GM19328 (cell line): Measurements from ENCODE around the gene AATK.

Source experiments
- ATAC-seq: cut with Tn5 transposase; IDR thresholded peaks from one replicate; pipeline ENCODE4 v1.9.1; 2021; ENCODE audit warnings: mild to moderate bottlenecking, moderate library complexity; ENCODE audit not compliant: unreplicated experiment

Gene AATK

DNA sequence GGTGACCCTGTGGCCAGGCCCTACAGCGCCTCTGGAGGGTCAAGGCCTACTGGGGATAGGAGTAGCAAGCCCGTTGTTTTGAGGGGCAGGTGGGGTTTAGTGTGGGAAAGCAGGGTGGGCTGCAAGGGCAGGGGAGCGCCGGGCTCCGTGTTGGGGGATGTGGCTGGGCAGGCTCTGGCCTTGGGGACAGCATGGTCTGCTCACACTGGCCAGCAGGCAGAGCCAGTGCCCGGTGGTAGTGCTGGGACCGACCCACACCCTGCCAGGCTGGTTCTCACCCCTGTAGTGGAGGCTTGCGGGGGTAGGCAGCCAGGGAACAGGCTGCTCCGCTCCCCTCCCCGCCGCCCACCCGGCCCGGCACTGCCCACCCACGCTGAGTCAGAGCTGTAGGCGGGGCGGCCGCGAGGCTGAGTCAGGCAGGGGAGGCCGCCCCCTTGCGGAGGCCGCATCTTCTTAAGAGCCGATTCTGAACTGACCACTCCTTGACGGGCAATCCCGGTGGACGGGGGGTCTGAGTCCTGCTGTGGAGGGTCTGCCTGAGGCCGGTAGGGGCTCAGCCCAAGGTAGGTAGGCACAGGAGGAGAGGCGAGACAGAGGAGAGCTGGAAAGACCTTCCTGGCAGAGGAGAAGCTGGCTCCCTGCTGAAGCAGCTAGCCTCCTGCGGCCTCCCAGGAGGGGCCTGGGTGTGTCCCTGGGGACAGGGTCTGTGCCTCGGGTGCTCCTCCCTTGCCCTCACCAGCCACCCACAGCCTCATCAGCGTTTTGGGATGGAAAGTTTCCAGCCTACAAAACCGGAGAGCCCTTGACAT, 68.7 kb downstream of the AATK start:
- ATAC-seq, result no peak

- ATAC-seq, result no peak
Observed at GRCh38 chr17:81096741-81097133, 69.3 kb downstream of the AATK start.

GRCh38 chr17:81095383-81095762, 70.6 kb downstream of the AATK start:
- ATAC-seq, result no peak

DNA sequence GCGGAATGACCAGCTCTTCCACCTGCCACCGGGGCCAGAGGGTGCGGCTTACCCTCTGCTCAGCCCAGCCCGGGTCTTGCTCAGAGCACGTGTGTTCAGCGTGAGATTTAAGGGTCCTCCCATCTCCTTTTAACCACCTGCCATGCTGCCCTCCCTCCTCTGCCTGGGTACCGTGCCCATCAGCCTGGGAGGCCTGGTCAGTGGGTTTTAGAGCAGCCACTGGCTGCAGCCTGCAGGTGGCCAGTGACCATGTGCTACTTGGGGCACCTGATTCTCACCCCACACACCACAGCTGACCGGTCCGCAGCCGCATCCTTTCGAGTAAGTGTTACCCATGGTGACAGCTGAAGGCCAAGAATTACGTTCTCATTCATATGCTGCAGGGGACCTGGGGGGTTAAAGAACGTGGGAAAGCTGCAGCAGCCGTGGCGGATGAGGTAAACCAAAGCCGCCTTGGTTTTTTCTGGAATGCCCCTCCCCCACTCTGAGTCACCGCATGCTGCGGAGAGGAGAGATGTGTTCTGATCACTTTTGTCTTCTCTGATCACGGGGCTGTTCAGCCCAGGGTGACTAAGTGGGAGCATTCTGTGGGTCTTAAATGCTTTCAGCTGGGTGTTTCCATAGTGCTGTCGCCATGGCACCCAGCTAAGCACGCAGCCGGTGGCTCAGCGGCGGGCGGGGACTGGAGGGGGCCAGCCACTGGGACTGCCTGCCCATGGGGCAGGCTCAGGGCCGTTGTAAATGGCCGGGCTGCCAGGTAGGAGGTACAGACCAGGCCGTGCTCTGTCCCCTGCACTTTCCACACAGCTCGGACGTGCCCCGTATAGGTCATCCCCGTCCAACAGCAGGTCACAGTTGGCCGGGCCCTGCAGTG, 71.3 kb downstream of the AATK start:
- no peak for ATAC-seq

DNA sequence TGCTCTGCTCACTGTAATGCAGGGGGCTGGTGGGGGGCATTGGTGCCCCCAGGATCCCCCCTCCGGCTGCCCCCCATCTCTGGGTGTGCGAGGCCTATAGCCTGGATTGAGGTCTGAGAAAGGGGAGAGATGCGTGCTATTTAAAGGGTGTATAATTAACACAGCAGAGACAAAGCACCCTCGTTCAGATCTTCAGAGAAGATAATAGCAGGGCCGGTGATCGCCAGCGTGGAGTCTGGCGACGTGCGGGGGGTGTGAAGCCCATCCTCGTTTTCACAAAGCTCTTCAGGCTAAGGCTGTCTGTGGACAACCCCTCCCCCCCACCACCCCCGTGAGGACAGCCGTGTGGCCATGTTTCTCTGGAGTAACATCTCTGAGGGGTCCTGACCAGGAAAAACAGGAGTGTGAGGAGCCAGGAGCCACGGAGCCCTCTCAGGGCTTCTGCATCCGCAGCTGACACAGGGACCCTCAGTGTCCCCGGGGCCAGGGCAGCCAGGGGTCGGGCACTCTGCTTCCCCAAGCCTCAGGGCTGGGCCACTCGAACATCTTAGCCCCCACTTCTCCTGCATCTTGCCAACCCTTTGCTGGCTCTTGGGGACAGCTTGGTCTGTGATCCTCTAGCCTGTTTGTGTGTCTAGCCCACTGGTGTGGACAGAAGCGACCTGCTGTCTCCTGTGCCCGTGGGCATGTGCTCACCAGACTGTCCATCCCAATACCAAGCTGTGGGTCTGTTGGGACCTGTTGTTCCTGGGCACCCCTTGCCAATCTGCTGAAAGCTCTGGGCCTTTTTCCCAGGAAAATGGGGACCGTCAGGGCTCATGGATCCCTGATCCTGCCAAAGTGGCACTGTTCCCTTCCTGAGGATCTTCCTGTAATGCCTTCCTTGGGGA, 72.2 kb downstream of the AATK start:
- no peak for ATAC-seq

DNA sequence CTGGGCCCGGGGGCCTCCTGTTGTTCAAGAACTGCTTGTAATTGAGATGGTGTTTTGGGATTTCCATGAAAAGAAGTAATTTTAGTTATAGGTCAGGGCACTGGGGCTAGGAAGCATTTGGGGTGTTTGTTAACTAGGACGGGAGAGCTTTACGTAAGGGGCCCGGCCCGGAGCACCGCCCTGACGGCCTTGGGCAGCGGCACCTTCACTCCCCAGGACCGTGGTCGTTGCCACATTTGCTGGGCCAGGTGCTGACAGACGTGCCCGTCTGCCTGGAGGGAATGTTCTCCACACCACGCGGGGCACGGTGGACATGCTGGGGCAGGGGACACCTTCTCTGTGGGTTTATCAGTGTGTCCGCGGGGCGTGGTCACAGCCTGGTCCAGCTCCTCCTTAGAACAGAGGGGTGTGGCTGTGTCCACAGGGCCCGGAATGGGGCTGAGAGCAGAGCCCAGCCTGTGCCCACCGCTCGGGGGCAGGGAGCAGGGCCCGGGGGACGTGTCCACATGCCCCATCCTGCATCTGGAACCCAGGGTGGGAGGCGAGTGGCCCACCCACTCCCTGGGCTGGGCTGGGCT, 73.4 kb downstream of the AATK start:
- no peak for ATAC-seq

GRCh38 chr17:81091774-81092517, 74.1 kb downstream of the AATK start:
- no peak for ATAC-seq

- no peak for ATAC-seq
Observed at GRCh38 chr17:81091154-81091553, 74.9 kb downstream of the AATK start.

- no peak for ATAC-seq
Observed at GRCh38 chr17:81090361-81091136, 75.5 kb downstream of the AATK start.

DNA sequence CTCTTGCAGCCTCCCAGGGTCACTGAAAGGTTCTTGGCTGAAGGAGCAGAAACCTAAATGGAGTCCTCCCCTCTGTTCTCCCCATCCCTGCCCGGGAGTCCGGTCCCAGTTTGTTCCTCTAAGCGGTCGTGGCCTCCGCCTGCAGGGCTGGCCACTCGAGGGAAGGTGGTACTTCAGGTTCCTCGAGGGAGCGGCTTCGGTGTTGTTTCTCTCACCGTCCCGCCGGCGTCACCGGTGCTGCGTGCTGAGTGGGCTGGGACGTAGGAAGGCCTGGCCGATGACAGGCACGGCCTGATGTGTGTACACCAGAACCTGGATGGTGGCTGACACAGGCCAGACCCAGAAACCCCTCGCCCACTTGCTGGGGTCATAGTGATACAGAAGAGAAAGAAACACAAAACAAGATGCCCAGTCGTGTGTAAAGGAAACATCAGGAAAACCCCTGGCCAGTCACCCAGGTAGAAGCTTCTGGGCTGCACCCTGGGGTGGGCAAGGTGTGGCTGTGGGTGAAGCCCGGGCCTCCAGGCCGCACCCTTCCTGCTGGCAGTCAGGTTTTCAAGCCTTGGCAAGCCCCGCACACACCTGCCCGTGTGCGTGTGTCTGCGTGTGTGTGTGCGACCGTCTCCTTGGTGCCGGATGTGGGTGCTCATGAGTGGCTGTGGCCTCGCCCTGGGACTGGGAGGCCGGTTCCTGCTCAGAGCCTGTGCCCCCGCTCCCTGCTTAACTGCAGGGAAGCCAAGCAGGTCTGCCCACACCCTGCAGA, 79.1 kb downstream of the AATK start:
- no peak for ATAC-seq

GRCh38 chr17:81085420-81085911, 80.6 kb downstream of the AATK start:
- no peak for ATAC-seq

DNA sequence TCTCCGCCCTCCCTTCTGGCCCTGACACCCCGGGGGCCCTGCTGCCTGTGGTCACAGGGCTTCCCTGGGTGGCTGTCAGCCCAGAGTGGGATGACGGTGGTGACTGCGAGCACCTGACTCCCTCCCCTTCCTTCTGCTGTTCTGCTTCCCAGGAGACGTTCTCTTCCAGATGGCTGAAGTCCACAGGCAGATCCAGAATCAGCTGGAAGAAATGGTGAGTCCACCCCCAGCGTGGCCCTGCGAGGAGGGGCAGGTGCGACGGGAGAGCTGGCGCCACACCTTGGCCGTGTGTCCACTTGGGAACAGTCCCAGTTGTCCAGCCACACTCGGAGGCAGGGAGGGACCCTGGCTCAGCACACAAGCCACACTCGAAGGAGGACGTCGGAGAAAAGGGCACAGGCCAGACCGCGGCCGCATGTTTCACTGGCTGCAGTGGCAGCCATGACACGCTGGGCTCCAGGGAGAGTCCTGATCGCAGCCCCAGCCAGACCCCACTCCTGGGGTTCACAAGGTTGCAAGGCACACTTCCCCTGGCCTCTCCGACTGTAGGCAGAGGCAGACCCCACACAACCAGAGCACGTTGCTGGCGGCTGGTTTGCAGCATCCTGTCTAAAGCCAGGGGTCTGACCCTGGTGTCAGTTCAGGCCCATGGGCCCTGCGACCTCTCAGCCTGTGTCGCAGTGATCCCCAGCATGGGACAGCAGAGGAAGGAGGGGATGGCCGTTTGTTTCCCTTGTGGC, 81.2 kb downstream of the AATK start:
- no peak for ATAC-seq

- ATAC-seq, result no peak
Observed at GRCh38 chr17:81083125-81083765, 82.8 kb downstream of the AATK start.

DNA sequence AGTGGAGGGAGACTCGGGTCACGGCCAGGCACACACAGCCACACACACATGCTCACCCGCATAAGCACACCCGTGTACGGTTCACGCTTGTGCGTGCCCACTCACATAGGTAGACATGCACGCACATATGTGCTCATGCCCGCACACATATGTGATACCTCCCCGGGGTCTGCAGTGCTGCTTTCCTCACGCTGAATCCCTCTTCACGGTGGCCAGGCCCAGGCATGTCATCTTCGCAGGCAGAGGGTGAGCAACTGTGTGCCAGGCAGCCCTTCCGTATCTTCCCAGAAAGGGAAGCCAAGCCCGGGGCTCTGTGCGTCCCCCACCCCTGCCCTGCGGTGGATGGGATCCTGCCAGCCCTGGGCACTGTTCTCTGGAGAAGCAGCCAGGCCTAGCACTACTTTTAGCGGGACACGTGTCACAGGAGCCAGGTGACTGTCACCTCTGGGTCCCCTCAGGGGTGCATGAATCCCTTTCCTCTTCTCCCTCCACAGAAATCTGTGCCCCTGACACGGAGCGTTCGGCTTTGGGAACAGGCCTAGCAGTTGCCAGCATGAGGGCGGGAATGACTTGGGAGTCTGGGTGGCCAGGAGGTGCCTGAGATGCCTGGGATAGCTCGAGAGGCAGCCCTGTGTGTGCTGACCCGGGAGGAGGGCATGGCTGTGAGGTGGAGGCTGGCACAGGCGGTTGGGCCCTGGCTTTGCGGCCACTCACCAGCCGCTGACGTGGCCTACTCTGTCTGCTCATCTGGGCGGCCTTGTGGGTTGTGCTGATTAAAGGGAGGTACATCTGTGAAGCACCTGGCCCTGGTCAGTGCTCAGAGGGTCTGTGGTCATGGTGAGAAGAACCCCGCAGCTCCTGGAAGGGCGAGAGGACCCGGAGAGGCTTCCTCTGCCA, 83.6 kb downstream of the AATK start:
- ATAC-seq, result no peak

GRCh38 chr17:81081222-81082176, 84.5 kb downstream of the AATK start:
- no peak for ATAC-seq
